ENCODE data around the gene TRAFD1. TPM values are rescaled to one million over a fixed set of nuclear protein-coding genes. Genes with fewer than 3 reads are reported as not detected.

The TRAFD1 gene
- total RNA-seq, 1 donor from 2014 or later, result 36.8 TPM

DNA sequence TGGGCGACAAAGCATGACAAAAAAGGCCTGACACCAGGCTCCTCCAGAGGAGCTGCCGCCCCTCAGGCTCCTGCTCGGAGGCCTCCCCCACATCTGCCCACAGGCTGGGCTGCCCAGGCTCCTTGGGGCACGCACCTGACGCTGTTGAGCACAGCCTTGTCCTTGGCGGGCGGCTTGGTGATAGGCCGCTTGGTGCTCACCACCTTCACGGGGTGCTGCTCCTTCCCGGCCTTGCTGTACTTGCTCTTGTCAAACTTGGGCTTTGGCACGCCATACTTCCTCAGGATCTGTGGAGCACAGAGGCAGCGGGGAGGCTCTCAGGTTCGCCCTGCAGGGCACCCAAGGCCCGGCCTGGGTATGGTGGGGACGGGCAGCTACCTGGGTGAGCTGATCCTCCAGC is 53.4 kb downstream of the TRAFD1 start:
- Histone ChIP-seq H3K27me3 (no peaks in the 10 kb centered on the region), H3K36me3 (peaks cover 0 to 69% of the 10 kb centered on the region in 2 donors), H3K4me1 (no peaks in the 10 kb centered on the region), H3K27ac (no peak overlapping the region), H3K9me3 (no peaks in the 10 kb centered on the region), H3K4me3 (no peak overlapping the region)
- TF ChIP-seq, protein P1, sequence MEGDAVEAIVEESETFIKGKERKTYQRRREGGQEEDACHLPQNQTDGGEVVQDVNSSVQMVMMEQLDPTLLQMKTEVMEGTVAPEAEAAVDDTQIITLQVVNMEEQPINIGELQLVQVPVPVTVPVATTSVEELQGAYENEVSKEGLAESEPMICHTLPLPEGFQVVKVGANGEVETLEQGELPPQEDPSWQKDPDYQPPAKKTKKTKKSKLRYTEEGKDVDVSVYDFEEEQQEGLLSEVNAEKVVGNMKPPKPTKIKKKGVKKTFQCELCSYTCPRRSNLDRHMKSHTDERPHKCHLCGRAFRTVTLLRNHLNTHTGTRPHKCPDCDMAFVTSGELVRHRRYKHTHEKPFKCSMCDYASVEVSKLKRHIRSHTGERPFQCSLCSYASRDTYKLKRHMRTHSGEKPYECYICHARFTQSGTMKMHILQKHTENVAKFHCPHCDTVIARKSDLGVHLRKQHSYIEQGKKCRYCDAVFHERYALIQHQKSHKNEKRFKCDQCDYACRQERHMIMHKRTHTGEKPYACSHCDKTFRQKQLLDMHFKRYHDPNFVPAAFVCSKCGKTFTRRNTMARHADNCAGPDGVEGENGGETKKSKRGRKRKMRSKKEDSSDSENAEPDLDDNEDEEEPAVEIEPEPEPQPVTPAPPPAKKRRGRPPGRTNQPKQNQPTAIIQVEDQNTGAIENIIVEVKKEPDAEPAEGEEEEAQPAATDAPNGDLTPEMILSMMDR (IDR thresholded peaks at IDR 0.05), result no peak
- no peak for TF ChIP-seq POLR2A (IDR thresholded peaks at IDR 0.05)
- no peak for TF ChIP-seq POLR2AphosphoS5 (IDR thresholded peaks at IDR 0.05; ENCODE audit: insufficient read depth in 1 of 2, low read depth in 1 of 2)
- no peak for DNase-seq (ENCODE audit: extremely low spot score in 2 of 2)
- intact Hi-C loops (cut with DNase I), result no loop called here

DNA sequence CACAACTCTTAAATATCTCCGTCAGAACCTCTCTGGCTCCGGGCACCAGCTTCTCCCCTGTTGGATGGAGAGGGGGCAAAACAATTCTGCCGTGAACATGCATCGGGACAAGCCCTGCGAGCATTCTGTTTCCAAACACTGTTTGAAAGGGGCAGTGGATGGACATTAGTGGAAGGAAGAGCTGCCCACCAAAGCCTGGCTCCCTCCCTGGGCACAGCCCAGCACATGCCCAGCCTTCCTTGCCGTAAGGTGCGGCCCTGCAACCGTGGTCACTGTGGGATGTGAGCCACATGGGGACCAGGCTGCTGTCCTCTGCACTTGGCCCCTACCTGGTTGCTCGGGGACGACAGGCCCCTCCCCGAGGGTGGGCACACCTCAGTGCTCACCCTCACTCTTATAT is 54.0 kb downstream of the TRAFD1 start:
- Histone ChIP-seq H3K36me3 (peaks cover 0 to 71% of the 10 kb centered on the region in 2 donors), H3K27ac (no peak overlapping the region), H3K4me1 (no peaks in the 10 kb centered on the region), H3K4me3 (no peak overlapping the region), H3K27me3 (no peaks in the 10 kb centered on the region), H3K9me3 (no peaks in the 10 kb centered on the region)
- intact Hi-C loops (cut with DNase I), result no loop called here
- TF ChIP-seq POLR2AphosphoS5 (IDR thresholded peaks at IDR 0.05; ENCODE audit: insufficient read depth in 1 of 2, low read depth in 1 of 2) (no peak), POLR2A (IDR thresholded peaks at IDR 0.05) (no peak)
- TF ChIP-seq, protein P1 (IDR thresholded peaks at IDR 0.05), result no peak
- no peak for DNase-seq (ENCODE audit: extremely low spot score in 2 of 2)

DNA sequence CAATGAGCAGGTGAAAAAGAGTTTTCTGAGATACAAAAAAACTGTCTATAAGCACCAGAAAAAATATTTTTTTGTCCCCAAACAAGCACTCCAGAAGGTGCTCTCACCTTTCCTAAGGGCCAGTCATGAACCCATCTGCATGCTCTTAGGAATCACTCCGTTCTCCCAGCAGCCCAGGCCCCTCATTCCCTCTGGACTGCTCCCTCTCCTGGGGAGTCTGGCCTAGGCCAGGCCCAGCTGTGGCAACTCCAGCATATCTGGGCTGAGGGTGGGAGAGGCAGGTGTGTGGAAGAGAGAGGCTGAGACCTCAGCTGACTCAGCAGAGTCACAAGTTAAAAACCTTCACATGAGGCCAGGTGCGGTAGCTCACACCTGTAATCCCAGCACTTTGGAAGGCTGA is 54.6 kb downstream of the TRAFD1 start:
- intact Hi-C loops (cut with DNase I), result no loop called here
- Histone ChIP-seq H3K4me1 (no peaks in the 10 kb centered on the region), H3K27me3 (no peaks in the 10 kb centered on the region), H3K4me3 (no peak overlapping the region), H3K36me3 (peaks cover 0 to 71% of the 10 kb centered on the region in 2 donors), H3K9me3 (no peaks in the 10 kb centered on the region), H3K27ac (no peak overlapping the region)
- no peak for DNase-seq (ENCODE audit: extremely low spot score in 2 of 2)
- TF ChIP-seq, protein P1 (IDR thresholded peaks at IDR 0.05), result no peak
- TF ChIP-seq POLR2A (IDR thresholded peaks at IDR 0.05) (no peak), POLR2AphosphoS5 (IDR thresholded peaks at IDR 0.05; ENCODE audit: insufficient read depth in 1 of 2, low read depth in 1 of 2) (no peak)

DNA sequence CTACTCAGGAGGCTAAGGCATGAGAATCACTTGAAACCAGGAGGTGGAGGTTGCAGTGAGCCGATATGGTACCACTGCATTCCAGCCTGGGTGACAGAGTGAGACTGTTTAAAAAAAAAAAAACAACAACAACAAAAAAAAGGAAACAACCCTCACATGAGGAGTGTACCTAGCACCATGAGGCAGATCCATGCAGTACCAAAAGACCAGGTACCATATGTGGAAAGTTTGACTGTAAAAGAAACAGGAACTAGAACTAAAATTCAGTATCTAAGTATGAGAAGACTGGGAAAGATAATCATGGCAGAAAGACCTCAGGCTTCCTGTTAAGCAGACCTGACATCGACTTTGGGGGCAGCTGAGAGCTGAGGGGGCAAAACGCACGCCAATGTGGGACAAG is 55.1 kb downstream of the TRAFD1 start:
- no peak overlapping the region for H3K27ac ChIP-seq
- H3K4me1 ChIP-seq, result no peaks in the 10 kb centered on the region
- no peaks in the 10 kb centered on the region for H3K27me3 ChIP-seq
- TF ChIP-seq POLR2AphosphoS5 (IDR thresholded peaks at IDR 0.05; ENCODE audit: insufficient read depth in 1 of 2, low read depth in 1 of 2) (no peak), POLR2A (IDR thresholded peaks at IDR 0.05) (no peak)
- TF ChIP-seq, protein P1 (IDR thresholded peaks at IDR 0.05), result no peak
- no peak for DNase-seq (ENCODE audit: extremely low spot score in 2 of 2)
- peaks cover 0 to 71% of the 10 kb centered on the region in 2 donors for H3K36me3 ChIP-seq
- no peak overlapping the region for H3K4me3 ChIP-seq
- no peaks in the 10 kb centered on the region for H3K9me3 ChIP-seq
- intact Hi-C loops (cut with DNase I), result no loop called here

DNA sequence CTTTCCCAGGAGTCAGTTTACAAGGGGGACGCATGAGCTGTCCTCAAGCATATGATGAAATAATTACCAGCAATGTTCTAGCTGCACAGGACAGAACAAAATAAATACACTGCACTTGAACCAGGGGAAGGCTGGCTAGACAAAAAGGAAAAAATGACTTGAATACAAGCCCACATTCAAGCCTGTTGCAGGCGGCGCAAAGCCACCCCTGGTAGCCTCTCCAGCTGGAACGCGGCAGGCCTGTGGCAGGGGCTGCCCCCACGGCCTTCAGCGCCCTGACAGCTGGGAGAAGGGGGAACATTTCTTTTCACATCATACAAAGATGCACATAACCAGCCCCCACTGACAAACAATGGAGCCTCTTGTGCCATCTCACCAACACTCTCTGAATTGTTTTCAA is 57.1 kb downstream of the TRAFD1 start:
- no peaks in the 10 kb centered on the region for H3K27me3 ChIP-seq
- no peaks in the 10 kb centered on the region for H3K9me3 ChIP-seq
- DNase-seq (ENCODE audit: extremely low spot score in 2 of 2), result no peak
- TF ChIP-seq, protein P1 (IDR thresholded peaks at IDR 0.05), result no peak
- no peak for TF ChIP-seq POLR2AphosphoS5 (IDR thresholded peaks at IDR 0.05; ENCODE audit: insufficient read depth in 1 of 2, low read depth in 1 of 2)
- no peak for TF ChIP-seq POLR2A (IDR thresholded peaks at IDR 0.05)
- no peak overlapping the region for H3K4me3 ChIP-seq
- no peaks in the 10 kb centered on the region for H3K4me1 ChIP-seq
- H3K36me3 ChIP-seq, result peaks cover 0 to 53% of the 10 kb centered on the region in 2 donors
- H3K27ac ChIP-seq, result no peak overlapping the region
- intact Hi-C loops (cut with DNase I), result no loop called here

All from vagina (tissue), 2 donors.